Measurements from ENCODE around the gene AKR7A2. TPM values are rescaled to one million over a fixed set of nuclear protein-coding genes. Genes with fewer than 3 reads are reported as not detected.
A peak's percentile ranks its signal among the peaks of the same experiment; 100 is the strongest.

The AKR7A2 gene
- total RNA-seq = 67.8 and 72.4 TPM in 2 replicates
- long read RNA-seq, transcript AKR7A2-201 (7 exons, 1,362 nt) = major isoform, 96 of 102 reads
- long read RNA-seq, partial matches to known transcripts = 2 of 102 reads
- long read RNA-seq, other reads (novel, unspliced or antisense) = 3 of 102 reads

DNA sequence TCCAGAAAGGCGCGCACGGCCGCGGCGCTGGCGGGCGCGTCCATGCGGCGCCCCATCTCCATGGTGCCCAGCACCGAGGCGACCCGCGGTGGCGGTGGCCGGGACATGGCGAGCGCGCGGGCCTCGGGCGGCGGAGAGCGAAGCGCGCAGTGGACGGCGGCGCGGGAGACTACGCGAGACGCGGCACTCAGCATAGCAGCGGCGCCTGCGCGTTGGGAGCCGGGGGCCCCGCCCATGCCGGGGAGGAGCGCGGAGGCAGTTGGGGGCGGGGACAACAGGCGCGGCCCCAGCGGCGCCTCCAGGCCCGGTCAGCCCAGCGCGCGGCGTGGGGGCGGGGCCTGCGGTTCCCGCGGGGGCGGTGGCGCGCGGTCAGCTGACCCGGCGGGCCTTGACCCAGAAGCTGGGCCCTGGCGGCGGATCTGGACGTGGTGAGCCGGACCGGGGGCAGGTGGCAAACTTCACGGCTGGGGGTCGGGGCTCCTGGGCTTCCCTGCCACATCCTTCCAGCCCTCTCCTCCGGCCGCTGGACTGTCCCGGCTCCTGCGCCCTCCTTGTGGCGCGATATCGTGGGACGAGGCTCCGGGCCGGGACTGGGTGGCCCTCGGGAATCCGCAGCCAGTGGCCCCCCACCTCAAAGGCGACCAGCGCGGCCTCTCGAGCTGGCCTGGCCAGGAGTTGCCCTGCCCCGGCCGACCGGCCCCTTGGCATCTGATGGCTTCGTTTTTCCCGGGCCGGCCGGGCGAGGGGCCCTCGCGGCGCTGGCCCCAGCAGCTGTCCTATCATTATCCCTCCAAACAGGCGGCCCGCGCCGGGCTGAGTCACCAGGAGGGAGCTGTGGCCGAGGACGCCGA lies at the start of gene AKR7A2, which contains the start of gene SLC66A1:
AKR7A2 (minus strand) TSS at position 214 of the 851 bp plus-strand sequence; CDS start at position 194, 20 bp downstream.
SLC66A1 (plus strand) TSS at position 396 of the 851 bp plus-strand sequence. CDS start 5,352 bp downstream, outside the sequence.
- TF ChIP-seq, protein P1, sequence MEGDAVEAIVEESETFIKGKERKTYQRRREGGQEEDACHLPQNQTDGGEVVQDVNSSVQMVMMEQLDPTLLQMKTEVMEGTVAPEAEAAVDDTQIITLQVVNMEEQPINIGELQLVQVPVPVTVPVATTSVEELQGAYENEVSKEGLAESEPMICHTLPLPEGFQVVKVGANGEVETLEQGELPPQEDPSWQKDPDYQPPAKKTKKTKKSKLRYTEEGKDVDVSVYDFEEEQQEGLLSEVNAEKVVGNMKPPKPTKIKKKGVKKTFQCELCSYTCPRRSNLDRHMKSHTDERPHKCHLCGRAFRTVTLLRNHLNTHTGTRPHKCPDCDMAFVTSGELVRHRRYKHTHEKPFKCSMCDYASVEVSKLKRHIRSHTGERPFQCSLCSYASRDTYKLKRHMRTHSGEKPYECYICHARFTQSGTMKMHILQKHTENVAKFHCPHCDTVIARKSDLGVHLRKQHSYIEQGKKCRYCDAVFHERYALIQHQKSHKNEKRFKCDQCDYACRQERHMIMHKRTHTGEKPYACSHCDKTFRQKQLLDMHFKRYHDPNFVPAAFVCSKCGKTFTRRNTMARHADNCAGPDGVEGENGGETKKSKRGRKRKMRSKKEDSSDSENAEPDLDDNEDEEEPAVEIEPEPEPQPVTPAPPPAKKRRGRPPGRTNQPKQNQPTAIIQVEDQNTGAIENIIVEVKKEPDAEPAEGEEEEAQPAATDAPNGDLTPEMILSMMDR (IDR thresholded peaks at IDR 0.05) = peak; percentile 12
- Mint-ChIP-seq H3K27me3 (ENCODE audit: unreplicated experiment) (no peaks in the 10 kb centered on the region), H3K4me1 (ENCODE audit: unreplicated experiment) (peaks cover 52% of the 10 kb centered on the region), H3K27ac (ENCODE audit: unreplicated experiment) (peak within 1 kb of the TSS; percentile 71), H3K9me3 (ENCODE audit: unreplicated experiment) (no peaks in the 10 kb centered on the region), H3K36me3 (ENCODE audit: unreplicated experiment) (peaks cover 16% of the 10 kb centered on the region), H3K4me3 (ENCODE audit: unreplicated experiment) (peak within 1 kb of the TSS; percentile 88)
- peak; percentile 98 for DNase-seq (ENCODE audit: extremely low spot score, unreplicated experiment)

DNA sequence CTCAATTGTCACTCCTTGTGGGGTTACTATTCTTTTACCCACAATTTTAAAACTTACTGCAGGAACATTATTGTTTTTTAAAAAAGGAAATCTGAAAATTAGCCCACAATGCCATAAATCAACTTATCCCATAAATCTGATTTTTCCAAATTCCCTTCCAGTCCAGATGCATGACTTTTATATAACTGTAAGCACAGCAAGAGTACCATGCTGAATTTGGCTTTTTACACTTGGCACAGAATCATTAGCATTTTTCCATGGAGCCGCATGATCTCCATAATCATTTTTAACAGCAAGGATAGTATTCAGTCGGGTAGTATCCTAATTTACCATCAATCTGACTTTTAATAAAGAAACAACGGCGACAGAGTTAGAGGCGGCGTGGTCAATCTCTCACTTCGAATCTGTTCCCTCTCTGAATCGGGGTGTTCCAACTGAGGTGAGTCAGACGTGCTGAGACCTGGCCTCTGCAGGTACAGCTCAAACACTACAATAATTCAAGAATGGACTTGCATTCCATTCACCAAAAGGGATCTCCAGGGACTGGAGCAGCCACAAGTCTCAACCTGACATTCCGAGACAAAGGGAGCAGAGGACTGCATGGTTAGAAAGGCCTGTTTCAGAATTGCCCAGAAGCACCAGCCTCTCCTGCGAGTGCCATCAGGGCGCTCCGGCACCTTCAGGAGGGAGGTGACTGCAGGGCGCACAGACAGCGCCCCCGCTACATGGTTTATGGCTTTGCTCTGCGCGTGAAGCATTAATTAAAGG lies 49.1 kb upstream of the AKR7A2 start:
- no peak for DNase-seq (ENCODE audit: extremely low spot score, unreplicated experiment)
- Mint-ChIP-seq H3K27ac (ENCODE audit: unreplicated experiment) (no peak overlapping the region), H3K4me1 (ENCODE audit: unreplicated experiment) (peaks cover 25% of the 10 kb centered on the region), H3K9me3 (ENCODE audit: unreplicated experiment) (no peaks in the 10 kb centered on the region), H3K4me3 (ENCODE audit: unreplicated experiment) (no peak overlapping the region), H3K36me3 (ENCODE audit: unreplicated experiment) (peaks cover 19% of the 10 kb centered on the region), H3K27me3 (ENCODE audit: unreplicated experiment) (no peaks in the 10 kb centered on the region)
- TF ChIP-seq, protein P1 (IDR thresholded peaks at IDR 0.05) = no peak

DNA sequence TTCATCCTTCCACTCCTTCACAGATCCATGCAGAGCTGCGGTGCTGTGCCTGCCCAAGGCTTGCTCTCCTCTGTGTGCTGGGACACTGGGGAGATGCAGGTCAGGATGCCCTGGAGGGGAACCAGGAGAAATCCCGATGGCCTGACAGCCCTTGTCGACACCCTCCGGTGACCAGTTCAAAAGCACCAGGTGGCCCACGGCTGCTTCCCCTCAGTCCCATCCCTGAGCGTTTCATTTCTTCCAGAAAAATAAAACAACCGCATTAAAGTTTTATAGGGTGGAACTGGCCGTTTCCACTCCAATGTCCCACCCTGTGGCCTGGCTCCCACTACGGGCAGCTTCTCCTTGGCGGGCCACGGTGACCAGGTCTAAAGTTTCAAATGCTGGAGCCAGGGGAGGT lies 48.5 kb upstream of the AKR7A2 start:
- no peaks in the 10 kb centered on the region for H3K27me3 Mint-ChIP-seq (ENCODE audit: unreplicated experiment)
- peaks cover 26% of the 10 kb centered on the region for H3K4me1 Mint-ChIP-seq (ENCODE audit: unreplicated experiment)
- no peak overlapping the region for H3K27ac Mint-ChIP-seq (ENCODE audit: unreplicated experiment)

DNA sequence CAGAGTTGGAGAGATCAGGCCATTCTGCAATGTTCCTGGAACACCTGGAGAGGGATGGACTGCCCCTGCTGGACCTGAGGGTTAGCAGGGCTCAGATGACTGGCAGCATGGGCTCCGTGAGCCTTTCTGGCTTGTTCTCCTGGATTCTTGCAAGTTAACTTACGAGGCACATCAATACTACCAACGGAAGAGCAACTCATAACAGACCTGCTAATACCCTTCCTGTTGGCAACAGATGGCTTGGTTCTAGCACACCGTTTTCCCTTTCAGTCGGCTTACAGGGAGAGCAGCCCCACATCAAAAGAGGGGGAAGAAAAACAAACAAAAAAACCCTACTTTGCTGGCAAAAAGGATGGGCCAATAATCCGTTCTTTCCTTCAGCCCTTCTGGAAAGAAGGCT lies 48.1 kb upstream of the AKR7A2 start:
- Mint-ChIP-seq H3K4me3 (ENCODE audit: unreplicated experiment) (no peak overlapping the region), H3K9me3 (ENCODE audit: unreplicated experiment) (no peaks in the 10 kb centered on the region), H3K27me3 (ENCODE audit: unreplicated experiment) (no peaks in the 10 kb centered on the region), H3K36me3 (ENCODE audit: unreplicated experiment) (peaks cover 23% of the 10 kb centered on the region), H3K27ac (ENCODE audit: unreplicated experiment) (peak overlapping the region; percentile 7), H3K4me1 (ENCODE audit: unreplicated experiment) (peaks cover 28% of the 10 kb centered on the region)
- TF ChIP-seq, protein P1 (IDR thresholded peaks at IDR 0.05) = no peak
- DNase-seq (ENCODE audit: extremely low spot score, unreplicated experiment) = no peak

More for the DNA sequence above, 48.5 kb upstream of the AKR7A2 start:
- DNase-seq (ENCODE audit: extremely low spot score, unreplicated experiment) = no peak
- TF ChIP-seq, protein P1 (IDR thresholded peaks at IDR 0.05) = no peak
- H3K4me3 Mint-ChIP-seq (ENCODE audit: unreplicated experiment) = no peak overlapping the region
- no peaks in the 10 kb centered on the region for H3K9me3 Mint-ChIP-seq (ENCODE audit: unreplicated experiment)
- peaks cover 25% of the 10 kb centered on the region for H3K36me3 Mint-ChIP-seq (ENCODE audit: unreplicated experiment)
